ENCODE data around the gene CROCC2. TPM values are rescaled to one million over a fixed set of nuclear protein-coding genes. Genes with fewer than 3 reads are reported as not detected.

Gene CROCC2
- total RNA-seq, 4 donors from 2014 or later: 0.10 TPM; not detected in 3

GRCh38 chr2:241033994-241034393 is 127.9 kb downstream of the CROCC2 start:
- TF ChIP-seq CTCF (IDR thresholded peaks at IDR 0.05) (no peak), POLR2A (IDR thresholded peaks at IDR 0.05) (no peak)
- DNase-seq (ENCODE audit: low spot score in 2 of 2): peak; percentile 9 to 65
- intact Hi-C loops (cut with DNase I; ENCODE audit: low total_unique reads): no loop called here
- H3K4me3 ChIP-seq (ENCODE audit: low read depth, poor library complexity, severe bottlenecking): no peak overlapping the region
- 83 to 85% methylated on average over 6 to 7 of the region's 7 CpGs for WGBS, 2 donors

DNA sequence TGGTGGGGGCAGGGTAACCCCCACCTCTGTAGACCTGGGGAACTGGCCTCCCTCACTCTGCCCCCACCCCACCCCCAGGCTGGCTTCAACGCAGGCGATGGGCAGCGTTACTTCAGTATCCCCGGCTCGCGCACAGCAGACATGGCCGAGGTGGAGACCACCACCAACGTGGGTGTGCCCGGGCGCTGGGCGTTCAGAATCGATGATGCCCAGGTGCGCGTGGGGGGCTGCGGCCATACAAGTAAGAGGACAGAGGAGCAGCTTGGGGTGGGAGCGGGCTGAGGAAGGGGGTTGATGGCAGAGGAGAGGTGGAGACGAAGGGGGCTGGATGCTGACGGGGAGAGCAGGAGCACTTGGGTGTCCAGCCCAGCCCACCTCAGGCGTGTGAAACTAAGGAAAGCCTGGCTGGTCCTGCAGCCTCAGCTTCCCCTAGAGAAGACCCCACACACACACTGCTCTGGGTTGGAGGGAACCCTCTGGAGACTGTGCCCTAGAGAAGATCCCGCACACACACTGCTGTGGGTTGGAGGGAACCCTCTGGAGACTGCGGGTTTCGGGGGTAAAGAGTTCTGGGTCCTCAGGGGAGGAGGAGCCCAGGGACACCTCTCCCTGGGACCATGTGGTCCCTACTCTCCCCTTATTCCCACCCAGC is 128.5 kb downstream of the CROCC2 start:
- H3K4me3 ChIP-seq (ENCODE audit: low read depth, poor library complexity, severe bottlenecking): no peak overlapping the region
- TF ChIP-seq CTCF (IDR thresholded peaks at IDR 0.05): no peak
- peak; percentile 10 to 75 for DNase-seq (ENCODE audit: low spot score in 2 of 2)
- 92% methylated on average over 22 of the region's 22 CpGs for WGBS, 2 donors
- intact Hi-C loops (cut with DNase I; ENCODE audit: low total_unique reads): no loop called here

GRCh38 chr2:241035142-241035817 is 129.1 kb downstream of the CROCC2 start:
- WGBS, 2 donors: 51 to 52% methylated on average over 27 to 31 of the region's 31 CpGs
- H3K4me3 ChIP-seq (ENCODE audit: low read depth, poor library complexity, severe bottlenecking): no peak overlapping the region
- TF ChIP-seq POLR2A (IDR thresholded peaks at IDR 0.05) (no peak), CTCF (IDR thresholded peaks at IDR 0.05) (no peak)
- intact Hi-C loops (cut with DNase I; ENCODE audit: low total_unique reads): no loop called here
- peak; percentile 11 to 75 for DNase-seq (ENCODE audit: low spot score in 2 of 2)

DNA sequence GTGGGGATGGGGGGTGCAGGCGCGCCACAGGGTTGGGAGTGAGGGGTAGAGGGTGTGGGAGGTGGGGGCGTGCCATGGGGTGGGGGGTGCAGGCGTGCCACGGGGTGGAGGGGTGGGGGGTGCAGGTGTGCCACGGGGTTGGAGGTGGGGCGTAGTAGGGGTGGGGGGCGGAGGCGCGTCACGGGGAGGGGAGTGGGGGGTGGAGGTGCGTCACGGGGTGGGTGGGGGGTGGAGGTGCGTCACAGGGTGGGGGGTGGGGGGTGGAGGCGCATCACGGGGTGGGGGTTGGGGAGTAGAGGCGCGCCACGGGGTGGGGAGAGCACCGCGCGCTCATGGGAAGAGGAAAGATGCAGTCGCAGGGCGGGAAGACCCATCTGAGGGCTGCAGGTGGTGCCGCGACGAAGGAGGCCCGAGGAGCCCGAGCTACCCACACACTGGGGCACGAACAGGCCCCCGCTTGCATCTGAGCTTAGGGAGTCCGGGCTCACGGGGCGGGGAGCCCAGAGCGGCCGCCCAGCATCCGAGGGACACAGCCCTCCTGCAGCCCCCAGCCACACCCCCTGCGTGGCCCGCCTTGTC is 129.8 kb downstream of the CROCC2 start:
- 27 to 44% methylated on average over 21 to 24 of the region's 39 CpGs for WGBS, 2 donors
- no peak overlapping the region for H3K4me3 ChIP-seq (ENCODE audit: low read depth, poor library complexity, severe bottlenecking)
- peak in 1 of 2 donors; percentile 6 for DNase-seq (ENCODE audit: low spot score in 2 of 2)
- TF ChIP-seq POLR2A (IDR thresholded peaks at IDR 0.05): no peak
- intact Hi-C loops (cut with DNase I; ENCODE audit: low total_unique reads): no loop called here

DNA sequence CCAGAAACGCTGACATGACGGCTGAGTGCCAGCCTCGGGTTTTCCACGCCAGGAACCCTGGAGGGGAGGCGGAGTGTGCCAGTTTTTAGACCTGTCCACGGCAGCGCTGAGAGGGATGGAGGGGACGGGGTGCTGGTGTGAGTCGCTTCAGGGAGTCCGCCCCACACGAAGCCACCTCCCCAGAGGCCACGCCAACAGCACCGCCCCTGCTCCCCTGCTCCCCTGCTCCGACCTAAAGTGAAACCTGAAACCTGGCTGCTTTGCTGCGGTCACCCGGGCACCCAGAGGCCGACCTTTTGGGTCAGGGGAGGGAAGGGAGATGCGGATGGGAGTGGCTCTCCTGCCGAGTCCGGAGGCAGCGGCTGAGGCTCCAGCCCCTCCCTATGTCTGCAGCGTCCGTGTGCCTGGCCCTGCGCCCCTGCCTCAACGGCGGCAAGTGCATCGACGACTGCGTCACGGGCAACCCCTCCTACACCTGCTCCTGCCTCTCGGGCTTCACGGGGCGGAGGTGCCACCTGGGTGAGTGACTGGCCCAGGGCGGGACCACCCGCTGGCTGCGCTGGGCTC is 130.3 kb downstream of the CROCC2 start:
- peak; percentile 13 to 85 for DNase-seq (ENCODE audit: low spot score in 2 of 2)

More for the DNA sequence above, 130.3 kb downstream of the CROCC2 start:
- WGBS, 2 donors: 36 to 49% methylated on average over 12 to 19 of the region's 36 CpGs
- intact Hi-C loops (cut with DNase I; ENCODE audit: low total_unique reads): no loop called here
- TF ChIP-seq POLR2A (IDR thresholded peaks at IDR 0.05) (no peak), CTCF (IDR thresholded peaks at IDR 0.05) (no peak)
- no peak overlapping the region for H3K4me3 ChIP-seq (ENCODE audit: low read depth, poor library complexity, severe bottlenecking)

All from lower leg skin (tissue), 4 donors.